Measurements from ENCODE around the gene ADAMTS5.

Gene ADAMTS5

DNA sequence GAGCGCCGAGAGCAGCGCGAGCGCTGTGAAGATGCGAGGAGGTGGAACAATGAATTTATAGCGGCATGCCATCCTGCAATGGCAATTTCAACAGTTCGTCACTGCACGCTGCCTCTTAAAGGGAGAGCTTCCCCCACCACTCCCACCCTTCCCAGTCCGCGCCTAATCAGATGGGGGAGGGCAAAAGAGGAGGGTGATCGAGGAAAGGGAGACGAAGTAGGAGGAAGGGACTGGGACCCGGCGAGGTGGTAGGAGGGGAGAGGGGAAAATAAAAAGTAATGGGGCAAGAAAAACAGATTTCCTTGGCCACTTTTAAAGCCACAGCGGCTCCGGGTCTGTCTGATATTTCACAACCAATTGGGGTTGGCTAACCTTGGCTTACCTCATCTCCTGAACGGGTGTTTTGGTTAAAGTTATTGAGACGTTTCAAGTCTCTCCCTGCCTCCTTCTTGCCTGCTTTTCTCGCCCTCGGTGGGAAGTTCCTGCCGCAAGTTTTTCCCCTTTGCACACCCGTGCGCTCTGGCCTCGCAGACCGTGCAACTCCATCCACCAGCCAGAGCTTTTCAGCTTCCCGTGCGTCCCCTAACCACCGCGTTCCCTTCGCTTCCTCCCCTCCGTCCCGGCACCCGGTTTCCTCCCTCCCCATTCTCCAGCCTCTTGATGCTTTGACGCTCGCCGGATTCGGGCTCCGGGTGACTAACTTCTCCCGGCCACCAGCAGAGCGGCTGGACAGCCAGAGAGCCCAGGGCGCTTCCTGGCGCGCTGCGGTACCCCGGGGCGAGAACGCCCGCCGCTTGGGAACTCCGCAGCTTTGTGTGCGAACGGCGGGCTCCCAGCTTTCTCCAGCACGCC, at the start of gene ADAMTS5:
Gene ADAMTS5, minus strand, starts transcription at position 27 of the 852 bp plus-strand sequence. CDS start 697 bp downstream, outside the sequence.
- no peak for DNase-seq

- DNase-seq, result no peak
These were observed 34.6 kb upstream of the ADAMTS5 start for GRCh38 chr21:27001526-27001925.

DNA sequence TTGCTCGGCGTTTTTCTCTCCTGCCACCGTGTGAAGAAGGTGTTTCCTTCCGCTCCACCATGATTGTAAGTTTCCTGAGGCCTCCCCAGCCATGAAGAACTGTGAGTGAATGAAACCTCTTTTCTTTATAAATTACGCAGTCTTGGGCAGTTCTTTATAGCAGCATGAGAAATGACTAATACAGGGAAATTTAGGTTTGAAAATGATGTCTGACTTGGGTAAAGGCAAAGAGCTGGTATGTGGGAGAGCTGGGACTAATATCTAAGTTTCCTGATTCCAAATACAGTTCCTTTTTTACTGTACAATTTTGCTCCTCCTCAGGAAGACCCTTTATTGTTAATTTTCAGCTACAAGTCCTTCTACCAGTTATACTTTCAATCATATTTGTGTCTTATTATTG, 16.7 kb upstream of the ADAMTS5 start:
- no peak for DNase-seq

GRCh38 chr21:26982767-26983166, 15.9 kb upstream of the ADAMTS5 start:
- no peak for DNase-seq

DNA sequence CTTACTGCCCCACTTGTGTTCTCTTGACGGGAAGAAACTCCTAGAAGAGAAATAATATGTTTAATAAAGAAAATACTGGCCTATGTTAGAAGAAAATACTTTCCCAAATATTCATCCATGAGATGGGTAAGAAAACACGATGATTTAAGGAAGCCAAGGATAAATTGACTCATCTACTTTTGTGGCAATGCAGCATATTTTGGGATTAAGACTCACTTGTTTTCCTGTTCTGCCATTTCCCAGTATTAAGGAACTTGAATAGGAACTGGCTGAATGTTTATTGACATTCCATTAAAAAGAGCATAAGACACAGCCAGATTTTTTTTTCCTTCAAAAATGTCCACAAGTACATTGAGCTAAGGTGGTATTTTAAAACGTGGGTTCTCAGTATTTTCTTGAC, 10.9 kb upstream of the ADAMTS5 start:
- no peak for DNase-seq

GRCh38 chr21:26973226-26973625, 6.3 kb upstream of the ADAMTS5 start:
- DNase-seq, result no peak

GRCh38 chr21:26972192-26972591, 5.3 kb upstream of the ADAMTS5 start:
- no peak for DNase-seq

DNA sequence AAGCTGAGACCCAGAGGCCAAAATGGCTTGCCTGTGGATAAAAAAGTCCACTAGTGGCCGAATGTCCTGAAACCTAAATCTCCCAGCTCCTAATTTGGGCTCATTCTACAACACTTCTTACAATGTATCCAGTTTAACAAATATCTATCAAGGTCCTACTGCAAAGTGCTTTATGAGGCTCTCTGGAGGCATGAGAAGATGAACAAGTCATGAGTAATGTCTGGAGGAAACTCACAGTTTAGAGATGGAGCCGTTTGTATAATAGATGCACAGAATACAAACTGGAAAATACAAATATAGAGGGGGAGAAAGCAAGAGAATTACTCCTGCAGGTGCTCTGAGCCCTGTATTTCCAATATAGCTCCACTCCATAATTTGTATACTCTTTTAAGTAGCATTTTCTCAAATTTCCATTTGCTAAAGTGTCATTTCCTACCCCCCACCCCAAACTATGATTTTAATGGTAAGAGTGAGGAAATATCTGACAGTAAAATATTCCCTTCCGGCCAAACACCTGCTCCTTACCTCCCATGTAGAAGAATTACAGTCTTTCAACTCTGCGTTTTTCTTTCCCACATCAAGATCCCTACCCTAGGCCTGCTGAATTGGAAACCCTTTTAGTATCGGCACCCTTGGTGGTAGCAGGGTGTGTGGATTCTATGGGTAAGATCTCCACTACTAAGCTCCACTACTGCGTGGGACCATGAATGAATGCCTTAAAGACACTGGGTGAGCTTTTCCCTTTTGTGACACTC, 3.3 kb upstream of the ADAMTS5 start:
- DNase-seq, result no peak

DNA sequence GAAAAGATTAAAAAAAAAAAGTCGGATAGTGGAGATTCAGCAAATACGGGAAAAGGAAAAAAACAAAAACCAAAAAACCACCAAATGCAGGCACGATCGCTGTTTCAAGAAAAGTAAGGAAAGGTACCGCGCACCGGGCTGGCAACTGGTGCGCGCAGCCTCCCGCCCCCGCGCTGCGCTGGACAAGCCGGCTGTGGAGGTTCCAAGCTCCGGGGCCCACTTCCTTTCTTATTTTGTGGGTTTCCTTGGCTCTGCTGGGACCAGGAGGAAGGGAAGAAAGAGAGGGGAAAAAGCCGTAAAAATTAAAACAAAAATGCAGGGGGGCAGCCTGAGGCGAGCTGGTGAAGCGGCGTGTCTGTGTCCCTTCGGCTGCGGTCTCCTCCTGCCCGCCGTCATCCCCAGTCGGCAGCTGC, 233 bp downstream of the ADAMTS5 start:
- DNase-seq, result no peak

DNA sequence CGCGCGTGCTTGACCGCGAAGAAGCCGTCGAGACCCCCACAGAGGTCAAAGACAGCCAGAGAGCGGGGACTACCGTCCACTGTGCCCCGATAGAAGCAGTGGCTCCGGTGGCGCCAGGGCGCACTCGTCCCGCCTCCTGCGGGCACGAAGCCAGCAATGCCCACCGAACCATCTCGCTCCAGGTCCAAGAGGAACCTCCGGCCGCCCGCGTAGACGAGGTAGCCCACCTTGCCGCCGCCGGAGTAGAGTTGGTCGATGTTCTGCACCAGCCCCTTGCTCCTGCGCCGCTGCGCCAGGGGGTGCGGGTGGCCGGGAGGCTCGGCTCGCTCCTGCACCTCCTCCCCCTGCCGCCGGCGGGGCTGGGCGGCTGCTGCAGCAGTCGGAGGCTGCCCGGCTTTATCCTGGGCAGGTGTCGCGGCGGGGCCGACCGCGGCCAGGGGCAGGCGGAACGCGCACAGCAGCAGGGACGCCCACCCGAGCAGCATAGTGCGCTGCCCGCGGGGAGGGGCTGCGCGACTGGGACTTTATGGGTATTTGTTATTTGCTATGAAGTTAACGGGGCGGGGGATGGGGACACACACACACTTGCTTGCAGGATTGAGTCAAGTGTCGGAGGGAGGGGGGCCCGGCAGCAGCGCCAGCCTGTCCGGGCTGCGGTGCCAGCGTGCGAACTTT, 844 bp downstream of the ADAMTS5 start:
- DNase-seq, result no peak

- no peak for DNase-seq
These were observed 1.6 kb downstream of the ADAMTS5 start for GRCh38 chr21:26965040-26965906.

DNA sequence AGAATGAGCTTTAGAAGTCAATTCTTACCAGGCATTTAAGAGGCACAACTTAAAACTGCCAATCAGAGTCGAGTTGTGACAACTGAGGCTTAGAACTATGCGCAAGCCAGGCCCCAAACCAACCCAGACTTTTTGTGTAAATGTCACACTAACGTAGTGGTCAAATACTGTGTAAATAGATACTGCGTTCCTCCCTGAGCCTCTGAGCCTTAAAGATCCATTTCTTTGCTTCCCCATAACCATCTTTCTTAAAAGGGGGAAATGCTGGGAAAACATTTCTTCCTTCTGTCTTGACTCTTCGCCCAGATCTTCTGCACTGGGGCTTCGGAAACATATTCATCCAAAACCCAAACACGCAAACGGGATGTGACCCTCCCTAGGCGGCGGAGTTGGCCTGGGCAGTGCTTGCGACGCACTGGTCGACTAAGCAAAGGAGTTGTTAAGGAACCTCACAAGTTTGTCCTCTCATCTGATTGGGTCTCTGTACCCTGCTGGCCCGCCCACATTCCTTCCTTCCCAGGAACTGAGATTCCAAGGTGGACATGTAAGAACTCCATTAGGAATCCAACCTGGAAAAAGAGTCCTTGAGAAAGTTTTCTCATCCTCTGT, 2.6 kb downstream of the ADAMTS5 start:
- no peak for DNase-seq

- no peak for DNase-seq
These were observed 4.2 kb downstream of the ADAMTS5 start for GRCh38 chr21:26962621-26963181.

- DNase-seq, result no peak
These were observed 5.2 kb downstream of the ADAMTS5 start for GRCh38 chr21:26961698-26962097.

GRCh38 chr21:26958788-26959187, 8.1 kb downstream of the ADAMTS5 start:
- no peak for DNase-seq

DNA sequence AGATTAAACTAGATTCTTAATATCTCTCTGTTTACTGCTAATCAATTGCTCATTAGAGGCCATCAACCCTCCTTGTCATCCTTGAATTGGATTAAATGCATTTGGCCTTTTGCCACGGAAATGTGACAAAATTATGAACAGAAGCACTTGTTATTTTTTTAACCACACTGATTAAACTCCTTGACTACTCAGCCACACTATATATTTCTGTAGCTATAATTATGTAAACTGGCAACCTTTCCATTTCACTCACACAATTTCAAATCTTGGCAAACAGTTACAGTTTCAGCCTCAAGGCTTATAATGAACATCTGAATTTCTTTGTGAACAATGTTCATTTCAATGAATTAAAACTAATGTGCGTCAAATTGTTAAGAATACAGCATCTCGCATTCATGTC, 10.1 kb downstream of the ADAMTS5 start:
- no peak for DNase-seq

GRCh38 chr21:26956216-26956615, 10.7 kb downstream of the ADAMTS5 start:
- DNase-seq, result no peak

DNA sequence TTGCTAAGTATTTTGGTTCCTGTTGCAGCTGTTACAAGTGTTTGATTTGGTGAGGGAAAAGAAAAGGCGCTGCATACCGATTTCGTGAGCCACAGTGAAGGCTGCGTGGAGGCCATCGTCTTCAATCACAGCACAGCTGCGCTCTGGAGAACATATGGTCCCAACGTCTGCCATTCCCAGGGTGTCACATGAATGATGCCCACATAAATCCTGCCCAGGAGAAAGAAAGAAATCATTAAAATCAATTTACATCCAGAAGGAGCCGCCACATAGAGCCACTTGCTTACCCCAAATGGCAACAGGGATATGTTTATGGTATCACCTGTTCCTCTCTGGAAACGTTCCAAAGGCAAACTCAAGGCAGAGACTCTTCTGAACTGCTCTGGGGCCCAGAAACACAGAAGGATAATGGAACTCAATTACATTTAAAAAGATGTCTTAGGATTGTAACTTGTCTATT, 12.2 kb downstream of the ADAMTS5 start:
- DNase-seq, result no peak

DNA sequence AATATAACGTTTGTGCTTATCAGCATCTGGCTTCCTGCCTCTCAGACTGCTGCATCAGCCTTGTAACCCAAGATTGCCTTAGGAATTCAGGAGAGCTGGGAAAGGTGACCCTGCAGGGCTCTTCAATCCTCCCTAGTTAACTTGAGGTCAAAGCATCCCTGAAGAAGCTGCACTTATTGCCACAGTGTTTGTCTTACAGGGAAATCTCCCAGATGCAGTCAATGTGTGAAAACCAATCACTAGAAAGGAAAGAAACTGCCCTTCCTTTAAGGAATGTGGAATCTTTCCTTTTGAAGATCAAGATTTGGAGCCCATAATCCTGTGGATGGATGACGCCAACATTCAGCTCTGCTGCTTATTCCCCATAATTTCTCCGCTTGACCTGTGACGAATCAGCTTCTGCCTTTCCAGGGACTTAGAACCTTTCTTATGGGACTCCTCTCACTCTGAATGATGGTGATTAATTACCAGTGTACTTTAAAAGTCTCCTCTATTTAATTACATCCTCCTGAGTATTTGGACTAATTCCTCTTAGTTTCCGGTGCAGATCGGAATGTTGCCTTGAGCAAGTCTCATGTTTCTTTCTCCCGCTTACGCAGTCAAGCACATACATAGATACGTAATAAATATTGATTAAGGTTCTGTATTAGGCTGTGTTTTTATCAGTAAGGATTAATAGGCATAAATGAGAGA, 14.4 kb downstream of the ADAMTS5 start:
- no peak for DNase-seq

DNA sequence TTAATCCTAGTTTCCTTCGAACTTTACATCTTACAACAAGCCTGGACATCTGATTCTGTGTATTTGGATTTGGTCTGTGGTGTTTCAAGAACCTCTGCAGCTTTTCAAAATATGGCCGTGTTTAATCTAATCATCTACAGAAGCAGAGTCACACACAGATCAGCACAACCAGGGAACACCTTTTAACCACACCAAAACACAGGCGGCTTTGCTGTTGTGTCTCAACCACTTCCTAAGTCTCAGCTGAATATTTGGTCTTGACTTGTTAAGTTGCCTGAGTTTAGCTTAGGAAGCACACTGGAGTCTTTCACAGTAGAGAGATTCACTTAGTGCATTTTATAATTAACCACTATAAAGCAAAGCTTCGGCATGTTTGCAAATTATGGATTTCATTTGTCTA, 17.1 kb downstream of the ADAMTS5 start:
- DNase-seq, result no peak

DNA sequence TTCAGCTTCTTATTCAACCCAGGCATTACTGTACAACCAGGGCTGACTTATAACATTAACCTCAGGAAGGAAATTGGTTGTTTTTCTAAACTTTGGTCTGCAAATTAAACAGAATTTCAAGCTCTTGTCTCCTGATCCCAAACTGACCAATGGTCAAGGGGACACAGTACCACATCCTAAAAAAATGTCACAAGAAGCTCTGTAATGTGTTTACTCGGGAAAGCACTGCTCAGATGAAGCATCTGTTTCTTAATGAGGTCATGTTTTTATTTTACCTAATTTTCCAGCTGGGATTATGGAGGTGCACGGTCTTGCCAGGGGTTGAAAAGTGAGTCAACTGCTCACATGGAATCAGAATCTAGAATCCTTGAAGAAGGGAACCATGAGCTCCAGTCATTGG, 18.7 kb downstream of the ADAMTS5 start:
- no peak for DNase-seq

All from DMS153 (cell line).